HG03442 (cell line): ENCODE data around the gene RAB20.

Experiments
- ATAC-seq: cut with Tn5 transposase; IDR thresholded peaks from one replicate; pipeline ENCODE4 v1.9.1; 2021; ENCODE audit warnings: mild to moderate bottlenecking, moderate library complexity; ENCODE audit not compliant: unreplicated experiment

Gene RAB20

GRCh38 chr13:110531100-110531499 lies 30.4 kb downstream of the RAB20 start:
- ATAC-seq = no peak

- no peak for ATAC-seq
Measured at GRCh38 chr13:110529522-110530311, 31.8 kb downstream of the RAB20 start.

- no peak for ATAC-seq
Measured at GRCh38 chr13:110528911-110529310, 32.6 kb downstream of the RAB20 start.

GRCh38 chr13:110528371-110528770 lies 33.2 kb downstream of the RAB20 start:
- ATAC-seq = no peak

- ATAC-seq = peak; percentile 73
Measured at GRCh38 chr13:110525328-110526319, 35.9 kb downstream of the RAB20 start.

GRCh38 chr13:110524541-110525257 lies 36.8 kb downstream of the RAB20 start:
- no peak for ATAC-seq

GRCh38 chr13:110523838-110524540 lies 37.5 kb downstream of the RAB20 start:
- no peak for ATAC-seq

- ATAC-seq = no peak
Measured at GRCh38 chr13:110523180-110523579, 38.3 kb downstream of the RAB20 start.

- no peak for ATAC-seq
Measured at GRCh38 chr13:110522721-110523120, 38.8 kb downstream of the RAB20 start.

- ATAC-seq = no peak
Measured at GRCh38 chr13:110521946-110522345, 39.6 kb downstream of the RAB20 start.

- ATAC-seq = no peak
Measured at GRCh38 chr13:110521296-110521680, 40.2 kb downstream of the RAB20 start.

GRCh38 chr13:110520431-110521295 lies 40.9 kb downstream of the RAB20 start:
- ATAC-seq = no peak

- no peak for ATAC-seq
Measured at GRCh38 chr13:110519506-110519905, 42.0 kb downstream of the RAB20 start.

GRCh38 chr13:110519046-110519445 lies 42.5 kb downstream of the RAB20 start:
- ATAC-seq = no peak

- ATAC-seq = no peak
Measured at GRCh38 chr13:110518571-110518970, 43.0 kb downstream of the RAB20 start.

- ATAC-seq = no peak
Measured at GRCh38 chr13:110518226-110518525, 43.3 kb downstream of the RAB20 start.

GRCh38 chr13:110517505-110518225 lies 43.9 kb downstream of the RAB20 start:
- no peak for ATAC-seq

GRCh38 chr13:110516500-110516899 lies 45.0 kb downstream of the RAB20 start:
- no peak for ATAC-seq

- no peak for ATAC-seq
Measured at GRCh38 chr13:110512198-110512740, 49.3 kb downstream of the RAB20 start.
